Choroid plexus epithelial cell (primary cell): Measurements from ENCODE around the gene ADCY1.

ENCODE experiments used
- DNase-seq: peaks from one replicate; pipeline ENCODE4 v3.0.0-alpha.2; 2010; ENCODE audit warnings: low read depth
- H3K4me3 ChIP-seq: 2 replicates; pipeline ENCODE4 v1.5.1; 2011; ENCODE audit warnings: low read depth, mild to moderate bottlenecking, control low read depth, low read length, moderate library complexity
- CTCF ChIP-seq: conservative IDR thresholded peaks from 2 replicates; pipeline ENCODE4 v1.5.1; 2011; ENCODE audit warnings: low read depth, mild to moderate bottlenecking, control low read depth, inconsistent platforms, low read length, moderate library complexity

Gene ADCY1

GRCh38 chr7:45679516-45679915 lies 105.3 kb downstream of the ADCY1 start:
- no peak overlapping the region for H3K4me3 ChIP-seq
- TF ChIP-seq CTCF: no peak
- no peak for DNase-seq

GRCh38 chr7:45680776-45681175 lies 106.6 kb downstream of the ADCY1 start:
- TF ChIP-seq CTCF: no peak
- no peak for DNase-seq
- no peak overlapping the region for H3K4me3 ChIP-seq

GRCh38 chr7:45681596-45682357 lies 107.6 kb downstream of the ADCY1 start:
- TF ChIP-seq CTCF: no peak
- H3K4me3 ChIP-seq: no peak overlapping the region
- DNase-seq: no peak

GRCh38 chr7:45682358-45682735 lies 108.2 kb downstream of the ADCY1 start:
- no peak for DNase-seq
- TF ChIP-seq CTCF: no peak
- H3K4me3 ChIP-seq: no peak overlapping the region

- TF ChIP-seq CTCF: no peak
- DNase-seq: no peak
- H3K4me3 ChIP-seq: no peak overlapping the region
Measured at GRCh38 chr7:45682836-45683555, 108.8 kb downstream of the ADCY1 start.

GRCh38 chr7:45683556-45684148 lies 109.5 kb downstream of the ADCY1 start:
- no peak for TF ChIP-seq CTCF
- DNase-seq: no peak
- H3K4me3 ChIP-seq: no peak overlapping the region
